Kidney (tissue), 14 donors: ENCODE results near the gene MMP11. TPM values are rescaled to one million over a fixed set of nuclear protein-coding genes. Genes with fewer than 3 reads are reported as not detected.

Experiments used
- DNase-seq, 5 donors: peaks; one replicate each; pipeline ENCODE4 v3.0.0-alpha.2; 2013 to 2020
- FAIRE-seq: peaks from 2 replicates; lab custom pipeline; 2012; peaks lifted over from hg19 to GRCh38; lab: Jason Lieb, UNC
- H3K27ac ChIP-seq, 2 donors: one replicate each; pipeline ENCODE4 v1.7.0; 2013; ENCODE audit warnings: low read depth in 2 of 2, low read length in 2 of 2, inconsistent platforms in 1 of 2
- H3K27me3 ChIP-seq: one replicate; pipeline ENCODE4 v1.7.1; 2013; ENCODE audit warnings: low read length, inconsistent platforms; ENCODE audit not compliant: control insufficient read depth, insufficient read depth
- H3K36me3 ChIP-seq, 3 donors: one replicate each; pipeline versions ENCODE4 v1.7.0 to v1.7.1; 2013; ENCODE audit warnings: low read length in 3 of 3, control low read depth in 1 of 3, inconsistent platforms in 1 of 3; ENCODE audit not compliant: insufficient read depth in 3 of 3, control insufficient read depth in 2 of 3
- H3K4me1 ChIP-seq, 3 donors: one replicate each; pipeline versions ENCODE4 v1.7.0 to v1.7.1; 2013; ENCODE audit warnings: low read length in 3 of 3, inconsistent platforms in 1 of 3, low read depth in 1 of 3; ENCODE audit not compliant: control insufficient read depth in 2 of 3, insufficient read depth in 2 of 3
- H3K4me3 ChIP-seq, 3 donors: one replicate each; pipeline versions ENCODE4 v1.7.0 to v1.8.1; 2013; ENCODE audit warnings: low read length in 3 of 3, control low read depth in 1 of 3, inconsistent platforms in 1 of 3
- H3K9ac ChIP-seq, 3 donors: one replicate each; pipeline versions ENCODE4 v1.7.0 to v1.7.1; 2013; ENCODE audit warnings: low read length in 3 of 3, control low read depth in 1 of 3, inconsistent platforms in 1 of 3
- H3K9me3 ChIP-seq, 3 donors: one replicate each; pipeline versions ENCODE4 v1.7.0 to v1.7.1; 2013; ENCODE audit warnings: low read length in 3 of 3, control low read depth in 1 of 3, inconsistent platforms in 1 of 3; ENCODE audit not compliant: control insufficient read depth in 2 of 3, insufficient read depth in 1 of 3
- CTCF ChIP-seq: IDR thresholded peaks from 3 replicates; pipeline ENCODE4 v1.5.1; 2012; ENCODE audit warnings: mild to moderate bottlenecking, moderate library complexity, borderline replicate concordance; ENCODE audit not compliant: insufficient read depth; ENCODE audit errors: extremely low read depth
- intact Hi-C: fragments of 100-400 bp; cut with DNase I; formaldehyde crosslinking; loops from one replicate; pipeline ENCODE4 v1.11.1; 2022
- polyA plus RNA-seq: library from polyadenylated mRNA; stranded (reverse); fragments of 350-450 nt; fragmentation: Illumina TruSeq; extraction: RNeasy Lipid Tissue Mini Kit (QIAGEN cat#74804); gene quantifications from one replicate; pipeline ENCODE4 v1.2.3, GENCODE V29; 2014; ENCODE audit warnings: low read depth, low replicate concordance; ENCODE audit not compliant: insufficient read depth
- total RNA-seq: library from RNA; stranded (reverse); fragmentation: NEBNext Ultra II Directional; extraction: Animal tissue kit (Norgen Biotek cat#: 25700); gene quantifications from one replicate; pipeline ENCODE4 v1.2.1, GENCODE V29; 2021
- donor health status: control.
- donor health status: control.
- donor health status: control.
- donor health status: control.
- donor health status: control.
- donor health status: DM: yes; HTN: yes; CAD: no.
- donor health status: Normal renal cell carcinoma (clear cell type).

The MMP11 gene
- total and polyA plus RNA-seq, 2 donors from 2014 or later: 2.7 to 4.4 TPM

- Histone ChIP-seq H3K9ac (no peak overlapping the region), H3K27ac (no peak overlapping the region), H3K4me1 (peaks cover 0 to 6% (median 5%) of the 10 kb centered on the region in 3 donors), H3K4me3 (no peak overlapping the region), H3K36me3 (peaks cover 2 to 54% (median 32%) of the 10 kb centered on the region in 3 donors), H3K9me3 (no peaks in the 10 kb centered on the region), H3K27me3 (no peaks in the 10 kb centered on the region)
- DNase-seq (peak in 1 of 5 donors; percentile 41), FAIRE-seq (no peak)
- TF ChIP-seq CTCF: no peak
- intact Hi-C loops: no loop called here
Observed at GRCh38 chr22:23827351-23827995, 54.8 kb downstream of the MMP11 start.

GRCh38 chr22:23828800-23829680 lies 56.4 kb downstream of the MMP11 start:
- no peak overlapping the region for H3K9ac ChIP-seq
- H3K4me3 ChIP-seq: no peak overlapping the region
- TF ChIP-seq CTCF: no peak
- intact Hi-C loops: no loop called here
- peaks cover 2 to 48% (median 28%) of the 10 kb centered on the region in 3 donors for H3K36me3 ChIP-seq
- H3K27me3 ChIP-seq: no peaks in the 10 kb centered on the region
- no peak for FAIRE-seq
- peaks cover 0 to 6% (median 0%) of the 10 kb centered on the region in 3 donors for H3K4me1 ChIP-seq
- no peak overlapping the region for H3K27ac ChIP-seq
- no peaks in the 10 kb centered on the region for H3K9me3 ChIP-seq
- peak in 1 of 5 donors; percentile 32 for DNase-seq

- no peak for FAIRE-seq
- peaks cover 2 to 40% (median 21%) of the 10 kb centered on the region in 3 donors for H3K36me3 ChIP-seq
Observed at GRCh38 chr22:23829845-23830372, 57.3 kb downstream of the MMP11 start.

More at GRCh38 chr22:23829845-23830372, 57.3 kb downstream of the MMP11 start:
- no peak for TF ChIP-seq CTCF
- no peak overlapping the region for H3K4me3 ChIP-seq
- H3K27me3 ChIP-seq: no peaks in the 10 kb centered on the region
- H3K9ac ChIP-seq: no peak overlapping the region
- H3K4me1 ChIP-seq: peaks cover 0 to 6% (median 0%) of the 10 kb centered on the region in 3 donors
- peak in 1 of 5 donors; percentile 2 for DNase-seq
- H3K9me3 ChIP-seq: no peaks in the 10 kb centered on the region
- intact Hi-C loops: no loop called here
- H3K27ac ChIP-seq: no peak overlapping the region
